Colonic mucosa (tissue), 4 donors: Measurements from ENCODE around the gene SIGLEC6. TPM values are rescaled to one million over a fixed set of nuclear protein-coding genes. Genes with fewer than 3 reads are reported as not detected.

Experiments
- DNase-seq: peaks from one replicate; pipeline ENCODE4 v3.0.0-alpha.2; 2020
- H3K27ac ChIP-seq: fragments of 200-600 bp; one replicate; pipeline ENCODE4 v1.8.0; 2021
- H3K27me3 ChIP-seq: fragments of 200-600 bp; one replicate; pipeline ENCODE4 v1.8.0; 2021
- H3K36me3 ChIP-seq: fragments of 200-600 bp; one replicate; pipeline ENCODE4 v1.8.0; 2021
- H3K4me1 ChIP-seq: fragments of 200-600 bp; one replicate; pipeline ENCODE4 v1.8.0; 2021; ENCODE audit warnings: mild to moderate bottlenecking
- H3K4me3 ChIP-seq: fragments of 200-600 bp; one replicate; pipeline ENCODE4 v1.8.0; 2021
- H3K9ac ChIP-seq, 2 donors: one replicate each; pipeline ENCODE4 v1.7.0; 2013; ENCODE audit warnings: control low read depth in 2 of 2, low read depth in 2 of 2, low read length in 2 of 2
- H3K9me3 ChIP-seq: fragments of 200-600 bp; one replicate; pipeline ENCODE4 v1.8.0; 2021
- intact Hi-C: fragments of 100-400 bp; cut with DNase I; formaldehyde crosslinking; loops from one replicate; pipeline ENCODE4 v1.14.1; 2022
- total RNA-seq, 2 donors: library from RNA; stranded (reverse); fragmentation: NEBNext Ultra II Directional in 1 of 2; extraction: Animal tissue kit (Norgen Biotek cat#: 25700) in 1 of 2; gene quantifications; one replicate each; pipeline ENCODE4 v1.2.1, GENCODE V29; 2021
- TF ChIP-seq, protein P1 (sequence below): fragments of 200-600 bp; IDR thresholded peaks from one replicate; pipeline ENCODE4 v1.8.0; 2022; ENCODE audit warnings: antibody characterized with exemption, mild to moderate bottlenecking
- donor health status: healthy.
- donor health status: DM: no; HTN: no; CAD: no.
- donor health status: DM: no; HTN: no; CAD: no.

Gene SIGLEC6
- total RNA-seq, 2 donors from 2014 or later: 0.98 to 1.9 TPM

DNA sequence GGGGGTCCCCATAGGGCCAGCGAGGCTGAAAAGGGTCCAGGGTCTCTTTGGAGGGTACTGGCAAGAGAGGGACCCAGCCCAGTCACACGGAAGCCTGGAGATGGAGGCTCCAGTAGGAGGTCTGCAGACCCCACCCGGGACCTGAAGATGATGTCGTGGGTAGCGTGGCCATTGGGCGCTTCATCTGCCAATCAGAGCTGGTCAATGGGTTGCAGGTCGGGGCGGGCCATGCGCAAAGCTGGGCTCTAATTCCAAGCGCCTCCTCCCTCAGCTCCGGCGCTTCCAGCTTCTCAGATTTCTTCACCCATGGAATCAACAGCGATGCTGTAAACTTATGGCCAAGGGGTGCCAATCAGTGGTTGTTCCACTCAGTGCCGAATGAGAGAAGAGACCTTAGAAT lies 40.8 kb downstream of the SIGLEC6 start:
- no peaks in the 10 kb centered on the region for H3K4me1 ChIP-seq
- intact Hi-C loops: no loop called here

DNA sequence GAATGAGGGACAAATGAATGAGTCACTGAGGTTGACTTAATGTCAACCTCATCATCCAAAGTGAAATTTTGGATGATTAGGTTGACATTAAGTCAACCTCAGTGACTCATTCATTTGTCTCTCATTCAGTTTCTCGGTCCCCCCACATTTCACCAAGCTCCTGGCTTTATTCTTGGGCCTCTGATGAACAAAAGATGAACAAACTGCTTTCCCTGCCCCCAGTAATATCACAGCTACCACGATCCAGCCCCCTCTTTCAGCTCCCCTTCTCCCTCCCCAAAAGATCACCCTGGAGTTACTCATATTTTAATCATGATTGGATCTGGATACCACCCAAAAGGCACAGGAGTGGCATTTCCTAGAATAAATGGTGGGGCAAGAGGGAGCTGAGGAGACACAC lies 42.4 kb downstream of the SIGLEC6 start:
- no peaks in the 10 kb centered on the region for H3K9me3 ChIP-seq
- TF ChIP-seq, protein P1, sequence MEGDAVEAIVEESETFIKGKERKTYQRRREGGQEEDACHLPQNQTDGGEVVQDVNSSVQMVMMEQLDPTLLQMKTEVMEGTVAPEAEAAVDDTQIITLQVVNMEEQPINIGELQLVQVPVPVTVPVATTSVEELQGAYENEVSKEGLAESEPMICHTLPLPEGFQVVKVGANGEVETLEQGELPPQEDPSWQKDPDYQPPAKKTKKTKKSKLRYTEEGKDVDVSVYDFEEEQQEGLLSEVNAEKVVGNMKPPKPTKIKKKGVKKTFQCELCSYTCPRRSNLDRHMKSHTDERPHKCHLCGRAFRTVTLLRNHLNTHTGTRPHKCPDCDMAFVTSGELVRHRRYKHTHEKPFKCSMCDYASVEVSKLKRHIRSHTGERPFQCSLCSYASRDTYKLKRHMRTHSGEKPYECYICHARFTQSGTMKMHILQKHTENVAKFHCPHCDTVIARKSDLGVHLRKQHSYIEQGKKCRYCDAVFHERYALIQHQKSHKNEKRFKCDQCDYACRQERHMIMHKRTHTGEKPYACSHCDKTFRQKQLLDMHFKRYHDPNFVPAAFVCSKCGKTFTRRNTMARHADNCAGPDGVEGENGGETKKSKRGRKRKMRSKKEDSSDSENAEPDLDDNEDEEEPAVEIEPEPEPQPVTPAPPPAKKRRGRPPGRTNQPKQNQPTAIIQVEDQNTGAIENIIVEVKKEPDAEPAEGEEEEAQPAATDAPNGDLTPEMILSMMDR: no peak
- H3K27me3 ChIP-seq: no peaks in the 10 kb centered on the region
- intact Hi-C loops: no loop called here
- no peak overlapping the region for H3K9ac ChIP-seq
- H3K27ac ChIP-seq: no peak overlapping the region
- no peak overlapping the region for H3K4me3 ChIP-seq
- no peaks in the 10 kb centered on the region for H3K4me1 ChIP-seq
- no peak for DNase-seq
- no peaks in the 10 kb centered on the region for H3K36me3 ChIP-seq

More for the DNA sequence above, 40.8 kb downstream of the SIGLEC6 start:
- no peaks in the 10 kb centered on the region for H3K9me3 ChIP-seq
- no peak overlapping the region for H3K9ac ChIP-seq
- H3K4me3 ChIP-seq: no peak overlapping the region
- no peak for DNase-seq
- H3K36me3 ChIP-seq: no peaks in the 10 kb centered on the region
- TF ChIP-seq, protein P1: no peak
- H3K27ac ChIP-seq: no peak overlapping the region
- H3K27me3 ChIP-seq: no peaks in the 10 kb centered on the region

DNA sequence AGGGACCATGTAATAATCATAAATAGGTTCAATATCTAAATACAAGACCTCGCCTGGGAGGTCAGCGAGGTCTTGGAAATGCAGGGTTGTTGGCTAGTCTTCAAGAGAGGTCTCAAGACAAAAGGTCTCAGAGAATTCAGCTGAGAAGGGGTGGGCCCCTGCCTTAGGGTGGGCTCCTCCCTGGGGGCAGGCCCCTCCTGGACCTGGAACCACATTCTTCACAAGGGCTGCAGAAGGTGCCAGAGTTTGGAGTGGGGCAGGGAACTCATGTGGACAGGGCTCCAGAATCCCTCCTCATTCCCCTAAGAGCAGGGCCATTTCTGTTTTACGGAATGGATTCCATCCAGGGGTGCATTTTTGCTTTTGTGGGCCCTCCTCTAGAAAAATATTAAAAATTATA lies 43.0 kb downstream of the SIGLEC6 start:
- Histone ChIP-seq H3K27me3 (no peaks in the 10 kb centered on the region), H3K36me3 (no peaks in the 10 kb centered on the region), H3K27ac (no peak overlapping the region), H3K4me1 (no peaks in the 10 kb centered on the region), H3K9ac (no peak overlapping the region), H3K4me3 (no peak overlapping the region), H3K9me3 (no peaks in the 10 kb centered on the region)
- TF ChIP-seq, protein P1: no peak
- DNase-seq: no peak
- intact Hi-C loops: no loop called here

DNA sequence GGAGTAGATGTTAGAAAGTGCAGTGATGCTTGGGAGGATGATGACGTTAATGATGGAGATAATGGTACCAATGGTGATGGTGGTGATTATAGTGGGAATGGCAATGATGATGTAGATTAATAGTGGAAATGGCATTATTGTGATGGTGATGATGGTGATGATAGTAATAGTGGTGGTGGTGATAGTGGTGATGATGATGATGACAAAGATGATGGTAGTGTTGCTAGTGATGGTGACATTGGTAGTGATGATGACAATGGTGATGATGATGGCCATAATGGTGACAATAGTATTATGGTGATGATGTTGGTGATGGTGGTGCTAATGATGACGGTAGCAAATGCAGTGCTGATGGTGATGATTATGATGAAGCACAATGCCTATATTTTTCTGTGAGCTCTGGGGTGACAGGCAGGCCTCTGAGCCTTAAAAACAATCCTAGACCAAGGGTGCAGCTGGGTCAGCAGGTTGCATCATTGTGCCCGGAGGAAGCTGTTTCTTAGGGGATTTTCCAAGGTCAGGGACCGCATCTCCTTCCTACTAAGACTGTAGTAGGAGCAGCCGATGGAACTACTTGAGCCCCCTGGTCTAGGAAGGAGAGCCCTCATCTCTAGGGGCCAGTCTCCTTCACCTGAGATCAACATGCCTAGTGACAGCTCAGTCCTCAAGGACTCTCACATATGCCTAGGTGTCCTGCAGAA lies 45.4 kb downstream of the SIGLEC6 start:
- no peak overlapping the region for H3K27ac ChIP-seq
- H3K9me3 ChIP-seq: no peaks in the 10 kb centered on the region
- intact Hi-C loops: no loop called here
- DNase-seq: no peak
- H3K4me1 ChIP-seq: no peaks in the 10 kb centered on the region
- no peak overlapping the region for H3K9ac ChIP-seq
- no peaks in the 10 kb centered on the region for H3K36me3 ChIP-seq
- TF ChIP-seq, protein P1: no peak
- no peaks in the 10 kb centered on the region for H3K27me3 ChIP-seq
- no peak overlapping the region for H3K4me3 ChIP-seq

DNA sequence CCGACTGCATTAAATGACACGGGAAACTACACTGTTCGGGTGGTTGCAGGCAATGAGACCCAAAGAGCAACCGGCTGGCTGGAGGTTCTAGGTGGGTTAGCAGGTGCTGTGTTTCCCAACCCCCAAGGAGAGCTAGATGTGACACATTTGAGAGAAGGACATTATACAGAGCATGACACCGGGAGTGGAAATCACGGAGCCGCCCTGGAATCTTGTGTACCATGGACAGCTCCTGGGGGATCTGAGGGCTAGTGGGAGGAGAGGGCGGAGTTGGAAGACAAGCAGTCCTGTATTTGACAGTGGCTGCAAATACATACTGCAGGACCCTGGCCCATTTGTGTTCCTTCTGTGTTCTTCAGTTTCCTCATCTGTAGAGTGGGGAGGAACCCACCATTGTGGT lies 50.9 kb downstream of the SIGLEC6 start:
- Histone ChIP-seq H3K27me3 (no peaks in the 10 kb centered on the region), H3K9ac (no peak overlapping the region), H3K4me3 (no peak overlapping the region), H3K27ac (no peak overlapping the region), H3K9me3 (no peaks in the 10 kb centered on the region), H3K4me1 (no peaks in the 10 kb centered on the region), H3K36me3 (no peaks in the 10 kb centered on the region)
- TF ChIP-seq, protein P1: no peak
- intact Hi-C loops: no loop called here
- DNase-seq: no peak
